Endothelial cell of umbilical vein (primary cell): ENCODE data around the gene PROZ. TPM values are rescaled to one million over a fixed set of nuclear protein-coding genes. Genes with fewer than 3 reads are reported as not detected.

Source experiments
- BruUV-seq: library from RNA; stranded (reverse); fragments of 400-500 nt; replicated peaks from 2 replicates; lab custom pipeline; 2021; lab: Mats Ljungman, UMichigan
- CTCF ChIA-PET: fragments of 300-600, 350-600 bp; sonication (Branson Sonifier 250); formaldehyde crosslinking; loops from one replicate; lab custom pipeline; 2021; ENCODE audit warnings: antibody characterized with exemption, inconsistent platforms; lab: Charles Lee
- POLR2A ChIA-PET: fragments of 300-600, 350-600 bp; sonication (Branson Sonifier 250); formaldehyde crosslinking; loops from one replicate; lab custom pipeline; 2021; ENCODE audit warnings: antibody characterized with exemption, inconsistent platforms; lab: Charles Lee
- DNase-seq: peaks from one replicate; pipeline ENCODE4 v3.0.0-alpha.2; 2011; ENCODE audit warnings: low read depth, low spot score
- FAIRE-seq: peaks from 2 replicates; lab custom pipeline; 2011; peaks lifted over from hg19 to GRCh38; lab: Jason Lieb, UNC
- H2AFZ ChIP-seq: 2 replicates; pipeline ENCODE4 v1.6.0; 2012; ENCODE audit warnings: low read depth, low read length, control low read depth, inconsistent platforms
- H3K27ac ChIP-seq: 2 replicates; pipeline ENCODE4 v1.5.1; 2011; ENCODE audit warnings: low read depth, mild to moderate bottlenecking, control low read depth, low read length, moderate library complexity; ENCODE audit not compliant: insufficient read depth
- H3K27me3 ChIP-seq, 2 experiments: 2 replicates each; pipeline versions ENCODE4 v1.6.0 to v1.6.1; 2011; ENCODE audit warnings: low read length in 2 of 2, mixed read lengths in 1 of 2; ENCODE audit not compliant: control insufficient read depth in 2 of 2, insufficient read depth in 2 of 2
- H3K36me3 ChIP-seq, 2 experiments: 2 replicates in 1 of 2; 3 replicates in 1 of 2; pipeline ENCODE4 v1.5.1; 2011; ENCODE audit warnings: low read length in 2 of 2, mild to moderate bottlenecking in 1 of 2, moderate library complexity in 1 of 2; ENCODE audit not compliant: control insufficient read depth in 2 of 2, insufficient read depth in 2 of 2; ENCODE audit errors: extremely low read depth in 1 of 2
- H3K4me1 ChIP-seq: 3 replicates; pipeline ENCODE4 v1.5.1; 2011; ENCODE audit warnings: mild to moderate bottlenecking, low read length; ENCODE audit not compliant: control insufficient read depth, insufficient read depth; ENCODE audit errors: extremely low read depth
- H3K4me2 ChIP-seq: 2 replicates; pipeline ENCODE4 v1.6.1; 2011; ENCODE audit warnings: low read length, control low read depth, mixed read lengths; ENCODE audit not compliant: insufficient read depth
- H3K4me3 ChIP-seq, 3 experiments: fragments of 200-600 bp in 1 of 3; sonication (generic), shearing (Covaris generic) in 1 of 3; replicated peaks in 1 of 3; 2 replicates each; pipeline ENCODE4 v1.5.1; 2011 to 2016; ENCODE audit warnings: control low read depth in 3 of 3, low read length in 3 of 3, mild to moderate bottlenecking in 2 of 3, inconsistent platforms in 1 of 3, low read depth in 1 of 3, moderate library complexity in 1 of 3; ENCODE audit not compliant: insufficient read depth in 1 of 3
- H3K79me2 ChIP-seq: 2 replicates; pipeline ENCODE4 v1.6.0; 2012; ENCODE audit warnings: low read length, inconsistent platforms; ENCODE audit not compliant: control insufficient read depth, insufficient read depth
- H3K9ac ChIP-seq: replicated peaks from 2 replicates; pipeline ENCODE3; 2011; ENCODE audit warnings: low read length, control low read depth; ENCODE audit not compliant: insufficient read depth; ENCODE audit errors: extremely low read depth
- H3K9me1 ChIP-seq: replicated peaks from 3 replicates; pipeline ENCODE4 v1.6.0; 2011; ENCODE audit warnings: mild to moderate bottlenecking, low read length; ENCODE audit not compliant: control insufficient read depth, insufficient read depth; ENCODE audit errors: extremely low read depth
- H3K9me3 ChIP-seq: replicated peaks from 2 replicates; pipeline ENCODE4 v1.5.1; 2012; ENCODE audit warnings: low read length, inconsistent platforms; ENCODE audit not compliant: control insufficient read depth, insufficient read depth
- H4K20me1 ChIP-seq: replicated peaks from 2 replicates; pipeline ENCODE3; 2011; ENCODE audit warnings: mild to moderate bottlenecking, low read length; ENCODE audit not compliant: control insufficient read depth, insufficient read depth; ENCODE audit errors: extremely low read depth
- EZH2 ChIP-seq: IDR thresholded peaks from 2 replicates; pipeline ENCODE4 v1.6.1; 2012; ENCODE audit warnings: borderline replicate concordance, low read depth, mild to moderate bottlenecking, moderate library complexity, low read length, inconsistent platforms; ENCODE audit not compliant: severe bottlenecking
- FOS ChIP-seq: IDR thresholded peaks from 2 replicates; pipeline ENCODE4 v1.6.1; 2011; ENCODE audit warnings: mild to moderate bottlenecking, low read length, moderate library complexity, borderline replicate concordance; ENCODE audit not compliant: insufficient read depth
- GATA2 ChIP-seq: IDR thresholded peaks from 2 replicates; pipeline ENCODE4 v1.7.0; 2011; ENCODE audit warnings: low read depth, mild to moderate bottlenecking, moderate library complexity, mixed read lengths, low read length; ENCODE audit not compliant: insufficient read length, insufficient read depth
- JUN ChIP-seq: IDR thresholded peaks from 2 replicates; pipeline ENCODE4 v1.6.1; 2011; ENCODE audit warnings: borderline replicate concordance, low read depth; ENCODE audit not compliant: insufficient read length, insufficient read depth
- MYC ChIP-seq: IDR thresholded peaks from one replicate; pipeline ENCODE4 v1.6.1; 2011; ENCODE audit warnings: mild to moderate bottlenecking, low read depth, low read length
- POLR2A ChIP-seq: IDR thresholded peaks from 2 replicates; pipeline ENCODE4 v1.6.1; 2012; ENCODE audit warnings: low read depth, mild to moderate bottlenecking, control low read depth, low read length
- POLR2AphosphoS5 ChIP-seq: IDR thresholded peaks from 2 replicates; pipeline ENCODE4 v1.6.1; 2012; ENCODE audit warnings: low read depth, mild to moderate bottlenecking, control low read depth, low read length, moderate library complexity; ENCODE audit not compliant: insufficient read depth
- dilution Hi-C: fragments of 300-500 bp; cut with MboI; formaldehyde crosslinking; loops from one replicate; pipeline ENCODE4 v1.15.0; 2019; ENCODE audit warnings: low sequenced_read_pairs; ENCODE audit not compliant: extremely low pct_ligation_motif_present
- intact Hi-C: fragments of 100-400 bp; cut with micrococcal nuclease; formaldehyde crosslinking; loops from one replicate; pipeline ENCODE4 v1.10.0; 2022
- polyA plus RNA-seq, 4 experiments: library from polyadenylated mRNA; depleted of rRNA in 3 of 4; stranded (reverse) in 3 of 4; unstranded in 1 of 4; fragments of >200 nt; gene quantifications; 2 replicates each; pipeline versions ENCODE4 v1.2.1 to v1.2.3, GENCODE V29; 2011 to 2012; ENCODE audit warnings: missing spikeins in 1 of 4
- total RNA-seq: library from RNA; stranded (reverse); gene quantifications from 2 replicates; pipeline ENCODE4 v1.2.3, GENCODE V29; 2021
- TF ChIP-seq, protein P1 (sequence below): IDR thresholded peaks from 2 replicates; pipeline ENCODE4 v1.6.1; 2011; ENCODE audit not compliant: insufficient read depth, insufficient read length
- TF ChIP-seq, protein P2 (sequence below), 2 donors: IDR thresholded peaks; 1 replicate in 1 of 2; 2 replicates in 1 of 2; pipeline ENCODE4 v1.5.1; 2011; ENCODE audit warnings: low read length in 2 of 2, mild to moderate bottlenecking in 2 of 2, moderate library complexity in 2 of 2, control low read depth in 1 of 2, inconsistent platforms in 1 of 2, low read depth in 1 of 2; ENCODE audit not compliant: insufficient read depth in 1 of 2; ENCODE audit errors: extremely low read depth in 1 of 2

PROZ gene
- total and polyA plus RNA-seq, 2 donors (not counting 3 experiments of a cell fraction or from before 2014, with no cell fraction given): not detected

GRCh38 chr13:113168211-113168610, 9.8 kb downstream of the PROZ start:
- H4K20me1 ChIP-seq: no peaks in the 10 kb centered on the region
- BruUV-seq: no TSS peak
- no peak overlapping the region for H3K4me3 ChIP-seq
- H3K36me3 ChIP-seq: no peaks in the 10 kb centered on the region
- H3K4me2 ChIP-seq: no peak overlapping the region
- DNase-seq (no peak), FAIRE-seq (no peak)
- no peak overlapping the region for H2AFZ ChIP-seq
- no peaks in the 10 kb centered on the region for H3K9me3 ChIP-seq
- TF ChIP-seq FOS (no peak), EZH2 (no peak), JUN (no peak), MYC (no peak), GATA2 (no peak), POLR2AphosphoS5 (no peak), POLR2A (no peak)
- TF ChIP-seq, protein P1, sequence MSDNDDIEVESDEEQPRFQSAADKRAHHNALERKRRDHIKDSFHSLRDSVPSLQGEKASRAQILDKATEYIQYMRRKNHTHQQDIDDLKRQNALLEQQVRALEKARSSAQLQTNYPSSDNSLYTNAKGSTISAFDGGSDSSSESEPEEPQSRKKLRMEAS: no peak
- TF ChIP-seq, protein P2, sequence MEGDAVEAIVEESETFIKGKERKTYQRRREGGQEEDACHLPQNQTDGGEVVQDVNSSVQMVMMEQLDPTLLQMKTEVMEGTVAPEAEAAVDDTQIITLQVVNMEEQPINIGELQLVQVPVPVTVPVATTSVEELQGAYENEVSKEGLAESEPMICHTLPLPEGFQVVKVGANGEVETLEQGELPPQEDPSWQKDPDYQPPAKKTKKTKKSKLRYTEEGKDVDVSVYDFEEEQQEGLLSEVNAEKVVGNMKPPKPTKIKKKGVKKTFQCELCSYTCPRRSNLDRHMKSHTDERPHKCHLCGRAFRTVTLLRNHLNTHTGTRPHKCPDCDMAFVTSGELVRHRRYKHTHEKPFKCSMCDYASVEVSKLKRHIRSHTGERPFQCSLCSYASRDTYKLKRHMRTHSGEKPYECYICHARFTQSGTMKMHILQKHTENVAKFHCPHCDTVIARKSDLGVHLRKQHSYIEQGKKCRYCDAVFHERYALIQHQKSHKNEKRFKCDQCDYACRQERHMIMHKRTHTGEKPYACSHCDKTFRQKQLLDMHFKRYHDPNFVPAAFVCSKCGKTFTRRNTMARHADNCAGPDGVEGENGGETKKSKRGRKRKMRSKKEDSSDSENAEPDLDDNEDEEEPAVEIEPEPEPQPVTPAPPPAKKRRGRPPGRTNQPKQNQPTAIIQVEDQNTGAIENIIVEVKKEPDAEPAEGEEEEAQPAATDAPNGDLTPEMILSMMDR (IDR thresholded peaks at IDR 0.05; ENCODE audit: extremely low read depth in 1 of 2, insufficient read depth in 1 of 2, low read depth in 1 of 2, low read length in 2 of 2): no peak
- dilution Hi-C loops: no loop called here
- ChIA-PET POLR2A (no interaction called here), CTCF (no interaction called here)
- no peak overlapping the region for H3K9ac ChIP-seq
- no peak overlapping the region for H3K27ac ChIP-seq
- H3K4me1 ChIP-seq: peaks cover 24% of the 10 kb centered on the region
- no peaks in the 10 kb centered on the region for H3K79me2 ChIP-seq
- no peaks in the 10 kb centered on the region for H3K9me1 ChIP-seq
- intact Hi-C loops: no loop called here
- H3K27me3 ChIP-seq: peaks cover 0 to 2% of the 10 kb centered on the region in 2 experiments
